Ovary (tissue), 3 donors: Measurements from ENCODE around the gene NEURL1B.

Source experiments
- CTCF ChIP-seq, 3 donors: fragments of 450-650 bp in 2 of 3; fragments of 200-600 bp in 1 of 3; IDR thresholded peaks; one replicate each; pipeline versions ENCODE4 v1.5.1 to v1.8.0; 2016 to 2022; ENCODE audit warnings: antibody characterized with exemption in 3 of 3, mild to moderate bottlenecking in 1 of 3
- EP300 ChIP-seq: sonication (generic); formaldehyde crosslinking; IDR thresholded peaks from one replicate; pipeline ENCODE4 v1.6.1; 2017; ENCODE audit warnings: antibody characterized with exemption
- donor health status: DM: no; HTN: no; CAD: no.

- TF ChIP-seq CTCF (IDR thresholded peaks at IDR 0.05) (no peak), EP300 (no peak)
These were observed 37.7 kb upstream of the NEURL1B start for GRCh38 chr5:172603251-172603806.
